ENCODE data around the gene PRRG2. TPM values are rescaled to one million over a fixed set of nuclear protein-coding genes. Genes with fewer than 3 reads are reported as not detected.
A peak's percentile ranks its signal among the peaks of the same experiment; 100 is the strongest.

PRRG2 gene
- total RNA-seq, 1 experiment from 2014 or later, result 3.3 TPM

GRCh38 chr19:49544154-49544553, 37.0 kb upstream of the PRRG2 start:
- no peak overlapping the region for H2AK5ac ChIP-seq (ENCODE audit: insufficient read length, low read length)
- H3K56ac ChIP-seq (ENCODE audit: insufficient read length, low read depth, low read length), result no peak overlapping the region
- H3K27me3 ChIP-seq (ENCODE audit: insufficient read depth, low read length), result no peaks in the 10 kb centered on the region
- H2BK15ac ChIP-seq (ENCODE audit: low read depth, low read length), result no peak overlapping the region
- H3K4me3 Mint-ChIP-seq, result no peak overlapping the region
- H4K20me1 ChIP-seq (ENCODE audit: control insufficient read depth, insufficient read depth, insufficient read length), result no peaks in the 10 kb centered on the region
- H2BK5ac ChIP-seq (ENCODE audit: insufficient read length, low read length), result no peak overlapping the region
- H3K14ac ChIP-seq (ENCODE audit: insufficient read depth, low read length), result no peak overlapping the region
- no peaks in the 10 kb centered on the region for H3K79me1 ChIP-seq (ENCODE audit: insufficient read depth, low read depth, low read length, poor library complexity, severe bottlenecking)
- H4K91ac ChIP-seq (ENCODE audit: insufficient read length, low read depth, low read length), result no peak overlapping the region
- H3K9me3 ChIP-seq (ENCODE audit: control insufficient read depth, low read depth, low read length), result no peaks in the 10 kb centered on the region
- H3K4me1 Mint-ChIP-seq, result peaks cover 3 to 4% of the 10 kb centered on the region in 2 experiments
- H3K27ac ChIP-seq (ENCODE audit: insufficient read length, low read depth, low read length), result no peak overlapping the region
- H3K18ac ChIP-seq (ENCODE audit: insufficient read length, low read depth, low read length), result no peak overlapping the region
- no peak for DNase-seq
- no peak overlapping the region for H2BK120ac ChIP-seq (ENCODE audit: low read depth, low read length, poor library complexity, severe bottlenecking)
- H3K9me3 Mint-ChIP-seq, result no peaks in the 10 kb centered on the region
- no peak overlapping the region for H2AFZ ChIP-seq (ENCODE audit: low read length)
- no peak overlapping the region for H3K9ac ChIP-seq (ENCODE audit: extremely low read depth, insufficient read length, low read length)
- H3K4me2 ChIP-seq (ENCODE audit: insufficient read depth, insufficient read length, low read length), result no peak overlapping the region
- no CpG with 5 or more reads among the region's 5 CpGs for WGBS (ENCODE audit: extremely low coverage, insufficient read length, low lambda C conversion rate)
- no peak overlapping the region for H4K8ac ChIP-seq (replicated peaks; ENCODE audit: insufficient read length, low read depth, low read length)
- peaks cover 0 to 8% (median 2%) of the 10 kb centered on the region in 3 experiments; a peak in 4 of 7 replicates for H3K36me3 Mint-ChIP-seq (ENCODE audit: insufficient read depth in 1 of 3, low read depth in 3 of 3)
- H2BK12ac ChIP-seq (ENCODE audit: insufficient read length, low read depth, low read length), result no peak overlapping the region
- peaks cover 3% of the 10 kb centered on the region for H3K23me2 ChIP-seq (ENCODE audit: insufficient read length, low read depth, low read length, poor library complexity, severe bottlenecking)
- TF ChIP-seq CTCF (conservative IDR thresholded peaks at IDR 0.05), result no peak
- H3K23ac ChIP-seq (ENCODE audit: insufficient read length, low read depth, low read length), result no peak overlapping the region
- H3K4ac ChIP-seq (ENCODE audit: low read depth, low read length), result no peak overlapping the region
- 0 out of 7 replicates have a peak overlapping the region, but pooled peaks of 2 of the 3 experiments have one; percentile 16 to 32 for H3K27ac Mint-ChIP-seq
- H3T11ph ChIP-seq (ENCODE audit: low read length), result no peak overlapping the region
- no peaks in the 10 kb centered on the region for H3K4me1 ChIP-seq (ENCODE audit: insufficient read depth, low read length)
- H2BK20ac ChIP-seq (ENCODE audit: low read depth, low read length, poor library complexity, severe bottlenecking), result no peak overlapping the region
- no peaks in the 10 kb centered on the region for H3K79me2 ChIP-seq (ENCODE audit: insufficient read depth, low read length)
- no peaks in the 10 kb centered on the region for H3K27me3 Mint-ChIP-seq (ENCODE audit: low read depth)
- H4K5ac ChIP-seq (ENCODE audit: insufficient read length, low read depth, low read length), result no peak overlapping the region

Data from H9 (cell line).